Stimulated activated naive CD8-positive, alpha-beta T cell treated with anti-CD3 and anti-CD28 coated beads, Interleukin-15, Interleukin-2, amounts not matched to agents 100 ng/mL and 50 ng/mL, for 24 hours (primary cell): ENCODE data around the gene LRRC25.
A peak's percentile ranks its signal among the peaks of the same experiment; 100 is the strongest.

Source experiments
- H3K27ac Mint-ChIP-seq: one replicate; pipeline ENCODE4 v1.8.0; 2021; ENCODE audit warnings: mild to moderate bottlenecking, mixed read lengths
- H3K27me3 Mint-ChIP-seq: one replicate; pipeline ENCODE4 v1.8.0; 2021; ENCODE audit warnings: mixed read lengths
- H3K36me3 Mint-ChIP-seq: one replicate; pipeline ENCODE4 v1.8.0; 2021; ENCODE audit warnings: low read depth, mixed read lengths
- H3K4me1 Mint-ChIP-seq: one replicate; pipeline ENCODE4 v1.8.0; 2021; ENCODE audit warnings: low read depth, mixed read lengths
- H3K4me3 Mint-ChIP-seq: one replicate; pipeline ENCODE4 v1.8.0; 2021; ENCODE audit warnings: mild to moderate bottlenecking, mixed read lengths
- H3K9me3 Mint-ChIP-seq: one replicate; pipeline ENCODE4 v1.8.0; 2021; ENCODE audit warnings: mixed read lengths

Gene LRRC25

GRCh38 chr19:18397242-18398202 is at the start of gene LRRC25:
Gene LRRC25 (minus strand): TSS chr19:18397622. CDS start chr19:18396963, 659 bp downstream.
- no peaks in the 10 kb centered on the region for H3K36me3 Mint-ChIP-seq
- no peaks in the 10 kb centered on the region for H3K9me3 Mint-ChIP-seq
- H3K27me3 Mint-ChIP-seq = peaks cover 10% of the 10 kb centered on the region
- H3K4me1 Mint-ChIP-seq = peaks cover 10% of the 10 kb centered on the region
- no peak within 1 kb of the TSS for H3K4me3 Mint-ChIP-seq
- no peak within 1 kb of the TSS for H3K27ac Mint-ChIP-seq

DNA sequence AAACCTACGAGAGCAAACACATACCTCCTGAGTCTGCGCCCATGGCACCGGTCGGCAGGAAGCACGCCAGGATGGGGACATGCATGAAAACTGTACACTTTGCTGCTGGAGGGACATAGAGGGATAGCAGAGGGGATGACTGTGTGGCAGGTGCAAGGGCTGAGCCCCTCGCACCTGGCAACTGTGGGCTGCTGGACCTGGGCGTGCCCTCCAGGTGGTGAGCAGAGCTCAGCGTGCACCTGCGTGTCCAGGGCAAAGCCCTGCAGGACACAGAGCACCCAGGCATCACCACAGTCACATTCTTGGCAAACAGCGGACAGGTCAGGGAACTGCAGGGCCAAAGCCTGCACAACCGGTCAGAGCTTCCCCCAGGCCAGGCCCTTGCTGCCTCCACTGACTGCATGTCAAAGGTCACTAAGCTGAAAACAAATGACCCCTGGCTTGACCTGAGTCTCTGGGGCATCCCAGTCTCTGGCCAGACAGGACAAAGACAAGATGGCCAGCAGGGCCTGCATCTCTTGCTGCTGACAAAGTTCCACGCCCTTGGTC is 49.5 kb upstream of the LRRC25 start:
- Mint-ChIP-seq H3K36me3 (peaks cover 28% of the 10 kb centered on the region), H3K27me3 (no peaks in the 10 kb centered on the region), H3K27ac (no peak overlapping the region), H3K4me1 (peaks cover 9% of the 10 kb centered on the region), H3K9me3 (peaks cover 4% of the 10 kb centered on the region), H3K4me3 (no peak overlapping the region)

DNA sequence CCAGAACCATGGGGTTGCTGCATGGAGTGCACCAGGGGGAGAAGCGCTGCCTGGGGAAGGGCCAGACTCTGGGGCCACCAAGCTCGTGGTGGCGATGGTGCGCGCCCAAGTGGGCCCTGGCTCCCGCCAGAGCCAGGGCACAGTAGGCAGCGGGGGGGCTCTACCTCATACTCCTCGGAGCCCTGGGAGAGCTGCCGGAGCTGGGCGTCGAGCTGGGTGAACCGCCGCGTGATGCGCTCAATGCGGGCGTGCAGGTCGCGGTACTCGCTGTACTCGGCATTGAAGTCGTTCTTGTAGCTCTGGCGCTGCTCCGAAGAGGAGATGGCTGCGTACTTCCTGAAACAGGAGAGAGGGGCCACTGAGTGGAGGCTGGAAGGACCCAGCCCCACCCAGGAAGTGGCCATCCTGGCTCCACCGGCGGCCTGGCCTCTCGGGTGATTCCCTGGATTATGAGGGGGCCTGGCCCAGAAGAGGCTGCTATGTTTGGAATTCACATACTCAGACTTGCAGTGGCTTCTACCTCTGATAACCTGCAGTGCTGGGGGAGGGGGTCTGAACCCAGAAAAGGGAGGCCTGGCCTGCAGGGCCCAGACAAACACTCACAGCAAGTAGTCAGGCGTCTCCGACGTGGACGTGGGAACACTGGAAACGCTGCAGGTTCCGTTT is 48.9 kb upstream of the LRRC25 start:
- H3K4me3 Mint-ChIP-seq = no peak overlapping the region
- H3K9me3 Mint-ChIP-seq = peaks cover 4% of the 10 kb centered on the region
- no peaks in the 10 kb centered on the region for H3K27me3 Mint-ChIP-seq
- H3K36me3 Mint-ChIP-seq = peaks cover 28% of the 10 kb centered on the region
- no peak overlapping the region for H3K27ac Mint-ChIP-seq
- peaks cover 9% of the 10 kb centered on the region for H3K4me1 Mint-ChIP-seq

- peaks cover 24% of the 10 kb centered on the region for H3K36me3 Mint-ChIP-seq
- H3K9me3 Mint-ChIP-seq = peaks cover 4% of the 10 kb centered on the region
Measured at GRCh38 chr19:18445262-18445948, 48.0 kb upstream of the LRRC25 start.

DNA sequence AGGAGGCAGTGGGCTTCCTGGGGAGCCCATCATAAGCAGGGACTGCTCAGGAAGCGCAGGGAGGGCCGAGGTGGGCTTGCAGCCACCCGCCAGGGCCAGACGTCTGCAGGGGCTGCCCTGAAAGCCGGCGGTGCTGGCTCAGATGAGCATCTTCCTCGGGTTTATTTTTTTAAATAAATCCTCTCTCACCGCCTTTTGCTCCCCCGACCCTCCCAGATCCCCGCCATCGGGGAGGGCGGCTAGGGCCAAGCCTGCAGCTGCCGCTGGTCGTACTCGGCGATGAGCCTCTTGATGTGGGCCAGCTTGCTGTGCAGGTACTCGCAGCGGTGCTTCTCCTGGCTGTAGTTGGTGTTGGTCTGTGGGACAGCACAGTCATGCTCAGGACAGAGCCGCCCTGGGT is 47.1 kb upstream of the LRRC25 start:
- peaks cover 9% of the 10 kb centered on the region for H3K4me1 Mint-ChIP-seq
- no peak overlapping the region for H3K4me3 Mint-ChIP-seq
- peaks cover 4% of the 10 kb centered on the region for H3K9me3 Mint-ChIP-seq
- peaks cover 24% of the 10 kb centered on the region for H3K36me3 Mint-ChIP-seq
- no peak overlapping the region for H3K27ac Mint-ChIP-seq
- H3K27me3 Mint-ChIP-seq = no peaks in the 10 kb centered on the region

More at GRCh38 chr19:18445262-18445948, 48.0 kb upstream of the LRRC25 start:
- no peaks in the 10 kb centered on the region for H3K27me3 Mint-ChIP-seq
- H3K27ac Mint-ChIP-seq = no peak overlapping the region
- H3K4me1 Mint-ChIP-seq = peaks cover 9% of the 10 kb centered on the region
- no peak overlapping the region for H3K4me3 Mint-ChIP-seq

GRCh38 chr19:18443831-18444230 is 46.4 kb upstream of the LRRC25 start:
- Mint-ChIP-seq H3K27me3 (no peaks in the 10 kb centered on the region), H3K36me3 (peaks cover 24% of the 10 kb centered on the region), H3K27ac (no peak overlapping the region)

DNA sequence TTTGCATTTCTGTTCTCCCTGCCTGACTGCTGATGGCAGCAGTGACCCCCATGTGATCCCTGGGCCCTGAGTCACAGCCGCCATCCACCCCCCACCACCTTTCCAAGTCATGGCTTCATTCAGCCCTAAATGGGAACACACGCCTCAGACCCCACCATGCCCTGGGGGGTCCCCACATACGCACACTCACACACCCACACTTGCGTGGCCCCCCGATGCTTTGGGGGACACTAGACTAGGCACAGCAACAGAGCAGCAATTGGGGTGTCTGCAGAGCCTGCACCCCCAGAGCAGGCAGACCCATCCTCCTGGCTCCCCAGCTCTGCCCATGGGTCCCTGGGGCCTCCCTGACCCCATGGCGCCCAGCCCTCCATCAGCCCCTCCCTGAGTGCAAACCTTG is 46.0 kb upstream of the LRRC25 start:
- Mint-ChIP-seq H3K9me3 (peaks cover 4% of the 10 kb centered on the region), H3K27ac (no peak overlapping the region), H3K4me1 (peaks cover 9% of the 10 kb centered on the region), H3K4me3 (no peak overlapping the region), H3K27me3 (no peaks in the 10 kb centered on the region), H3K36me3 (peaks cover 23% of the 10 kb centered on the region)

More at GRCh38 chr19:18443831-18444230, 46.4 kb upstream of the LRRC25 start:
- no peak overlapping the region for H3K4me3 Mint-ChIP-seq
- peaks cover 9% of the 10 kb centered on the region for H3K4me1 Mint-ChIP-seq
- peaks cover 4% of the 10 kb centered on the region for H3K9me3 Mint-ChIP-seq

- peaks cover 20% of the 10 kb centered on the region for H3K36me3 Mint-ChIP-seq
- H3K4me3 Mint-ChIP-seq = peak overlapping the region; percentile 58
- no peak overlapping the region for H3K27ac Mint-ChIP-seq
- H3K4me1 Mint-ChIP-seq = peaks cover 9% of the 10 kb centered on the region
- no peaks in the 10 kb centered on the region for H3K27me3 Mint-ChIP-seq
- peaks cover 4% of the 10 kb centered on the region for H3K9me3 Mint-ChIP-seq
Measured at GRCh38 chr19:18442941-18443340, 45.5 kb upstream of the LRRC25 start.

- Mint-ChIP-seq H3K27ac (peak overlapping the region; percentile 98), H3K27me3 (no peaks in the 10 kb centered on the region)
Measured at GRCh38 chr19:18441804-18442788, 44.7 kb upstream of the LRRC25 start.

GRCh38 chr19:18440936-18441803 is 43.7 kb upstream of the LRRC25 start:
- Mint-ChIP-seq H3K36me3 (peaks cover 8% of the 10 kb centered on the region), H3K27ac (no peak overlapping the region), H3K4me3 (no peak overlapping the region), H3K9me3 (peaks cover 4% of the 10 kb centered on the region), H3K4me1 (peaks cover 12% of the 10 kb centered on the region), H3K27me3 (no peaks in the 10 kb centered on the region)

More at GRCh38 chr19:18441804-18442788, 44.7 kb upstream of the LRRC25 start:
- peaks cover 17% of the 10 kb centered on the region for H3K36me3 Mint-ChIP-seq
- H3K4me1 Mint-ChIP-seq = peaks cover 9% of the 10 kb centered on the region
- peaks cover 4% of the 10 kb centered on the region for H3K9me3 Mint-ChIP-seq
- peak overlapping the region; percentile 58 for H3K4me3 Mint-ChIP-seq

DNA sequence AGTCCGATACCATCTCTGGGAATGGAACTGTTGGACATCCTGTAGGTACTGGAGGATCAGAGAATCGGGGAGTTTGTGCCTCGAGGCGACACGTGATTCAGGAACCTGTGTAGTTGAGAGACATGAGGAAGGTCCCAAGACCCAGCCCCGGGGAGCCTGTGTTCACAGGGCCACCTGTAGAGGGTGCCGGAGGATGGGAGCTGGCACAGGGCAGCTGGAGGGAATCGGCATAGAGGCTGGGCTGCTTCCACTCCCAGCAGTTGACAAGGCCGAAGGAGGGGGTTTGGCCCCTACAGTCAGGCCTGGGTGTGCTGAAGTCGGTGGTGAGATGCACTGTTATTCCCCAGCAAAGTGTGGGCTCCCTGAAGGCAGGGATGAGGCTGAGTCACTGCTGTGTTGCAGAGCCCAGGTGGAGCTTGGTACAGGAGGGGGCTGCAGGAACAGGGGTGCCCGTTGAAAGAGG is 43.0 kb upstream of the LRRC25 start:
- H3K36me3 Mint-ChIP-seq = peaks cover 8% of the 10 kb centered on the region
- H3K4me3 Mint-ChIP-seq = no peak overlapping the region
- H3K27me3 Mint-ChIP-seq = no peaks in the 10 kb centered on the region
- no peak overlapping the region for H3K27ac Mint-ChIP-seq
- H3K4me1 Mint-ChIP-seq = peaks cover 17% of the 10 kb centered on the region
- H3K9me3 Mint-ChIP-seq = peaks cover 4% of the 10 kb centered on the region

DNA sequence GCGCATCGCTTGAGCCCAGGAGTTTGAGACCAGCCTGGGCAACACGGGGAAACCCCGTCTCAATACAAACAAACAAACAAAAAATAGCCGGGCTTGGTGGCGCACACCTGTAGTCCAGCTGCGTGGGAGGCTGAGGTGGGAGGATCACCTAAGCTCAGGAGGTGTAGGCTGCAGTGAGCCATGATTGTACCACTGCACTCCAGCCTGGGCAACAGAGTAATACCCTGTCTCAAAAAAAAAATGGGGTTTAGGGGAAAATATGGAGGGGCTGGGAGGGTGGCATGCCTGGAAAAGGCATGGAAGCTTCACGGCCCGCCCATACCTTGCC is 42.5 kb upstream of the LRRC25 start:
- Mint-ChIP-seq H3K27me3 (no peaks in the 10 kb centered on the region), H3K27ac (no peak overlapping the region), H3K4me3 (no peak overlapping the region), H3K4me1 (peaks cover 17% of the 10 kb centered on the region), H3K36me3 (peaks cover 8% of the 10 kb centered on the region), H3K9me3 (peaks cover 4% of the 10 kb centered on the region)
